ENCODE data around the gene UBR3.
"Not testable (repeated sequence)": the region's sequence is repeated elsewhere in the genome, so short reads cannot be mapped to it uniquely, and the experiment has no call there.

Gene UBR3

DNA sequence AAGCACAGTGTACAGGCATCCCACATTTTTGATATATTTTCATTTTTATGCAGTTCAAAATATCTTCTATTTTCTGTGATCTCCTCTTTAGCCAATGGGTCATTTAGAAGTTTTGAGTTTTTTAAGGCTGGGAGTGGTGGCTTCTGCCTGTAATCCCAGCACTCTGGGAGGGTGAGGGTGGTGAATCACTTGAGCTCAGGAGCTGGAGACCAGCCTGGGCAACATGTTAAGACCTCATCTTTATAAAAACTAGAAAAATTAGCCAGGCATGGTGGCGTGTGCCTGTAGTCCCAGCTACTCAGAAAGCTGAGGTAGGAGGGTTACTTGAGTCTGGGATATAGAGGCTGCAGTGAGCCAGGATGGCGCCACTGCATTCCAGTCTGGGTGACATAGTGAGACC is 17.8 kb downstream of the UBR3 start:
- TF ChIP-seq, protein P1, sequence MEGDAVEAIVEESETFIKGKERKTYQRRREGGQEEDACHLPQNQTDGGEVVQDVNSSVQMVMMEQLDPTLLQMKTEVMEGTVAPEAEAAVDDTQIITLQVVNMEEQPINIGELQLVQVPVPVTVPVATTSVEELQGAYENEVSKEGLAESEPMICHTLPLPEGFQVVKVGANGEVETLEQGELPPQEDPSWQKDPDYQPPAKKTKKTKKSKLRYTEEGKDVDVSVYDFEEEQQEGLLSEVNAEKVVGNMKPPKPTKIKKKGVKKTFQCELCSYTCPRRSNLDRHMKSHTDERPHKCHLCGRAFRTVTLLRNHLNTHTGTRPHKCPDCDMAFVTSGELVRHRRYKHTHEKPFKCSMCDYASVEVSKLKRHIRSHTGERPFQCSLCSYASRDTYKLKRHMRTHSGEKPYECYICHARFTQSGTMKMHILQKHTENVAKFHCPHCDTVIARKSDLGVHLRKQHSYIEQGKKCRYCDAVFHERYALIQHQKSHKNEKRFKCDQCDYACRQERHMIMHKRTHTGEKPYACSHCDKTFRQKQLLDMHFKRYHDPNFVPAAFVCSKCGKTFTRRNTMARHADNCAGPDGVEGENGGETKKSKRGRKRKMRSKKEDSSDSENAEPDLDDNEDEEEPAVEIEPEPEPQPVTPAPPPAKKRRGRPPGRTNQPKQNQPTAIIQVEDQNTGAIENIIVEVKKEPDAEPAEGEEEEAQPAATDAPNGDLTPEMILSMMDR (IDR thresholded peaks at IDR 0.05; ENCODE audit: low read length, missing control alignments) = no peak
- no peak for DNase-seq (ENCODE audit: low read depth)
- no peak overlapping the region for H3K4me3 ChIP-seq (replicated peaks; ENCODE audit: low read depth, low read length)

GRCh38 chr2:169848959-169849693 is 21.9 kb downstream of the UBR3 start:
- not testable (repeated sequence) for H3K4me3 ChIP-seq (replicated peaks; ENCODE audit: low read depth, low read length); DNase-seq (ENCODE audit: low read depth)

- TF ChIP-seq, protein P1 (IDR thresholded peaks at IDR 0.05; ENCODE audit: low read length, missing control alignments) = no peak
- no peak overlapping the region for H3K4me3 ChIP-seq (replicated peaks; ENCODE audit: low read depth, low read length)
- DNase-seq (ENCODE audit: low read depth) = no peak
These were observed 22.5 kb downstream of the UBR3 start for GRCh38 chr2:169849710-169850109.

GRCh38 chr2:169853041-169853668 is 25.9 kb downstream of the UBR3 start:
- H3K4me3 ChIP-seq (replicated peaks; ENCODE audit: low read depth, low read length) = no peak overlapping the region
- TF ChIP-seq, protein P1 (IDR thresholded peaks at IDR 0.05; ENCODE audit: low read length, missing control alignments) = no peak
- DNase-seq (ENCODE audit: low read depth) = no peak

- H3K4me3 ChIP-seq (replicated peaks; ENCODE audit: low read depth, low read length); DNase-seq (ENCODE audit: low read depth): not testable (repeated sequence)
These were observed 28.3 kb downstream of the UBR3 start for GRCh38 chr2:169855281-169856258.

- H3K4me3 ChIP-seq (replicated peaks; ENCODE audit: low read depth, low read length) = no peak overlapping the region
- TF ChIP-seq, protein P1 (IDR thresholded peaks at IDR 0.05; ENCODE audit: low read length, missing control alignments) = no peak
- no peak for DNase-seq (ENCODE audit: low read depth)
These were observed 32.2 kb downstream of the UBR3 start for GRCh38 chr2:169859423-169859822.

- no peak for DNase-seq (ENCODE audit: low read depth)
- H3K4me3 ChIP-seq (replicated peaks; ENCODE audit: low read depth, low read length) = no peak overlapping the region
- TF ChIP-seq, protein P1 (IDR thresholded peaks at IDR 0.05; ENCODE audit: low read length, missing control alignments) = no peak
These were observed 32.9 kb downstream of the UBR3 start for GRCh38 chr2:169860149-169860548.
